Astrocyte of the spinal cord (primary cell): ENCODE results near the gene SFXN3.

ENCODE experiments used
- DNase-seq: peaks from one replicate; pipeline ENCODE4 v3.0.0; 2011; ENCODE audit warnings: low read depth, low spot score
- H3K4me3 ChIP-seq: 2 replicates; pipeline ENCODE4 v1.5.1; 2011; ENCODE audit warnings: low read depth, mild to moderate bottlenecking, low read length, moderate library complexity
- in situ Hi-C: cut with HindIII; loops from 2 replicates; pipeline ENCODE4 v1.10.0; 2017; ENCODE audit warnings: low sequenced_read_pairs
- TF ChIP-seq, protein P1 (sequence below): IDR thresholded peaks from 2 replicates; pipeline ENCODE4 v1.5.1; 2012; ENCODE audit warnings: low read depth, mild to moderate bottlenecking, low read length, inconsistent platforms

Gene SFXN3

DNA sequence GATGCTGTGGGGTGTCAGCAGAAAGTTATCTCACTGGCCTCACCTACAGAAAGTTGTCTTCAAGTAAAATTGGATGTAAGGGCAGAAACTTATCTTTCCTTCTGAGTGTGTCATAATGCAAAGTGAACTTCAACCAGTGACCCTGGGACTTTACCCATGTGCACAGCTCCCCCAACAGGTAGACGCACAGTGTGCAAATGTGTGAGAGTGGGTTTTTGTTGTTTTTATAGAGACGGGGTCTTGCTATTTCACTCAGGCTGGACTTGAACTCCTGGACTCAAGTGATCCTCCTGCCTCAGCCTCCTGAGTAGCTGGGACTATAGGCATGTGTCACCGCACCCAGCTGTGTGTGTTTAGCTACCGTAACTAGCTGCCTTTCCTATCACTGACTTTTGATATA, 24.4 kb downstream of the SFXN3 start:
- in situ Hi-C loops: no loop called here
- TF ChIP-seq, protein P1, sequence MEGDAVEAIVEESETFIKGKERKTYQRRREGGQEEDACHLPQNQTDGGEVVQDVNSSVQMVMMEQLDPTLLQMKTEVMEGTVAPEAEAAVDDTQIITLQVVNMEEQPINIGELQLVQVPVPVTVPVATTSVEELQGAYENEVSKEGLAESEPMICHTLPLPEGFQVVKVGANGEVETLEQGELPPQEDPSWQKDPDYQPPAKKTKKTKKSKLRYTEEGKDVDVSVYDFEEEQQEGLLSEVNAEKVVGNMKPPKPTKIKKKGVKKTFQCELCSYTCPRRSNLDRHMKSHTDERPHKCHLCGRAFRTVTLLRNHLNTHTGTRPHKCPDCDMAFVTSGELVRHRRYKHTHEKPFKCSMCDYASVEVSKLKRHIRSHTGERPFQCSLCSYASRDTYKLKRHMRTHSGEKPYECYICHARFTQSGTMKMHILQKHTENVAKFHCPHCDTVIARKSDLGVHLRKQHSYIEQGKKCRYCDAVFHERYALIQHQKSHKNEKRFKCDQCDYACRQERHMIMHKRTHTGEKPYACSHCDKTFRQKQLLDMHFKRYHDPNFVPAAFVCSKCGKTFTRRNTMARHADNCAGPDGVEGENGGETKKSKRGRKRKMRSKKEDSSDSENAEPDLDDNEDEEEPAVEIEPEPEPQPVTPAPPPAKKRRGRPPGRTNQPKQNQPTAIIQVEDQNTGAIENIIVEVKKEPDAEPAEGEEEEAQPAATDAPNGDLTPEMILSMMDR: peak; percentile 25
- no peak overlapping the region for H3K4me3 ChIP-seq
- DNase-seq: no peak

DNA sequence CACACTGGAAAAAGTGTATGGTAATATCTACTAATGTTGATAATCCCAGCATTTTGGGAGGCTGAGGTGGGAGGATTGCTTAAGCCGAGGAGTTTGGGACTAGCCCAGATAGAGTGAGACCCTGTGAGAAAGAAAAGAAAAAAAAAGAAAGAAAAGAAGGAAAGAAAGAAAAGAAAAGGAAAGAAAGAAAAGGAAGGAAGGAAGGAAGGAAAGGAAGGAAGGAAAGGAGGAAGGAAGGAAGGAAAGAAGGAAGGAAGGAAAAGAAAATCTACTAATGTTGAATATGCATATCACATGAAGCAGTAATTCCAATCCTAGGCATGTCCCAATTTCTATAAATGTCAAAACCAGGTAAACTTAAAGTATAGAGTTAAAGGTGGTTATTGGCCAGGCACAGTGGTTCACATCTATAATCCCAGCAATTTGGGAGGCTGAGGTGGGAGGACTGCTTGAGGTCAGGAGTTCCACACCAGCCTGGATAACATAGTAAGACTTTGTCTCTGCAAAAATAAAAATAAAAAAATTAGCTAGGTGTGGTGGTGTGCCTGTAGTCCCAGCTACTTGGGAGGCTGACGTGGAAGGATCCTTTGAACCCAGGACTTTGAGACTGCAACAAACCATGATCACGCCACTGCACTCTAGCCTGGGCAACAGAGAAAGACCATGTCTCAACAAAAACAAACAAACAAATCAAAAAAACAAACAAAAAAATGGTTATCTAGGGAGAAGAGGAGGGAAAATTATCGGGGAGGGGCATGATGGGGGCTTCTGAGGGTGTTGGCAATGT, 25.5 kb downstream of the SFXN3 start:
- no peak for DNase-seq
- TF ChIP-seq, protein P1: no peak
- in situ Hi-C loops: no loop called here
- no peak overlapping the region for H3K4me3 ChIP-seq

DNA sequence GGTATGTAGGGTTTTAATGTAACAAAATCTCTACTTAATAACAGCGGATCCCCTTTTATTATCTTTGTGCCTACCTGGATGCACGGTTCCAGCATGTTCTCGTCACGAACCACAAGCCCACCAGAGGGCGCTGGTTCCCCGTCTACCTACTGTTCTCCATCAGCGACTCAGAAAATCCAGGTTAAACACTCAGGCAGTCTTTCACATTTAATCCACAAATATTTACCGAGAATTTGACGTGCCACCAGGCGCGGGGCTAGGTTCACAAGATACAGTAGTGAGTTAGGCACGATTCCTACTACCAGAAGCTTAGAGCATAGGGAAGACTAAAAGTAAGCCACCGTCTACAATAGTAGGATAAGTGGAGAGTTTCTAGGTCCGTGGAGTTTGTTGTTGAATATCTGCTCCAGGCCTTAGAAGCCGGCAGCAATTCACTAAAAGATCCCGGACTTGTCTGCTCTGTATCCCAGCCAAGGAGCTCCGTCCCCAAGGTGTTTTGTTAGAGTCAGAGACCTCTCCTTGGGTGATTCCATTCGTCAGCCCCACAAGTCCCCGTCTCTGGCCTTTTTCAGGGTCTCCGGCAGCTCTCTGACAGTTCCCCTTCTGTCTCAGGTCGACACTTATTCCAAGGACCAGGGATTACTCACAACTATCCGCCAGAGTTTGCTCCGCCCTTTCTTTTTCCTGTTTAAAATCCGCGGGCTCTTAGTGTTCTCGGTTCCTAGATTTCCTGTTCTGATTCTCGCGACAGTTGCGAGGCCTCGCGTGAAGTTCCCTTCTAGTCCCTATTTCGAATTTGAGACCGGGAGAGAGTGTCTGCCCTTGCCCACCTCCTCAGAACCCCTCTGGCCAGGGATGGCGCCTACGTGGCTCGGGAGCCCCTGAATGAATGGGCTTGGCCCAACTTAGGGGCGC, 29.3 kb downstream of the SFXN3 start:
- in situ Hi-C loops: no loop called here
- TF ChIP-seq, protein P1: peak; percentile 89
- DNase-seq: peak; percentile 96
- H3K4me3 ChIP-seq: peak overlapping the region; percentile 67

DNA sequence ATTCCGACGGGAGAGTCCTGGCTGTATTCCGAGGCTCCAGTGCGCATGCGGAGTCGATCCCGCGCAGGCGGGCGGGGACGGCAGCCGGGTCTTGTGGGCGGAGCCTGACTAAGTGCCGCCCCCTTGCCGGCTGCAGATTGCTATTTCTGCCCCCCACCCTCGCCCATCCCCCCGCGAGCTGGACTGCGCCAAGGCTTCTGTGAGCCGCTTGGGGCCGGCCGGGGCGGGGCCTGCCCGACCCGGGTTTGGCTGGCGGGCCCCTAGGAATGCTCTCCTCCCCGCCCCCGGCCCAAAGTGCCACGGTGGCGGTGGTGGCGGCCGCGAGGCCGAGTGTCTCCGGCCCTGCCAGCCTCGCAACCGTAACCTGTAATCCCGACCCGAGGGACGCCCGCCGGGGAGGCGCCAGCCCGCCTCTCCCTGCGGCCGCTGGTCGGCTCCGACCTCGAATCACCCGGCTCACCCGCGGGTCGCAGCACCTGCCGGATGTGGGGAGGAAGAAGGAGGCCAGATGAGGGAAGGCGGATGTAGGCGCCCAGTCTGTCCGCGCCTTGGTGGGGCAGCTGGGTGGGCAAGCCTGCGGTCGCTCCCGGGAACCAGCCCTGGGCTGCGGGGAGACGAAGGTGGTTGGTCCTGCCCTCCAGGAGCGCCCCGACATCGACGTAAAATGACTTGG, 30.1 kb downstream of the SFXN3 start:
- TF ChIP-seq, protein P1: no peak
- DNase-seq: peak; percentile 93
- in situ Hi-C loops: no loop called here
- H3K4me3 ChIP-seq: peak overlapping the region; percentile 67

DNA sequence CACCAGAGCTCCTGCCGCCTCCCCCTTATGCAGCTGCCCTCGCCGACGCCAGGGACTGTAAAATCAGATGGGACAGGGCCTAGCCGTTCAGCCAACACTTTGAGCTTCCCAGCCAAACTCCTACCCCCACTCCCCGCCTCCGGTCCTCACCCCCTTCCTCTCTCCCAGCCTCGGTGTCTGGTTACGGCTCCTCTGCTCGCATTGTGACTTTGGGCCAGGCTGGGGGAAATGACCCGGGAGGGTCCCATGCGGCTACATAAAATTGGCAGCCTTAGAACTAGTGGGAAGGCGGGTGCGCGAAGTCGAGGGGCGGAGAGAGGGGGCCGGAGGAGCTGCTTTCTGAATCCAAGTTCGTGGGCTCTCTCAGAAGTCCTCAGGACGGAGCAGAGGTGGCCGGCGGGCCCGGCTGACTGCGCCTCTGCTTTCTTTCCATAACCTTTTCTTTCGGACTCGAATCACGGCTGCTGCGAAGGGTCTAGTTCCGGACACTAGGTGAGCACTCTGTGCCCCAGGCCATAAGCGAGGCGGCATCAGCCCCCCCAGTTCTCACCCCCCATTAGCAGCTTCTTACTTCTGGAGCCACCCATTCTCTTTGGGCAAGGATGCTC, 30.7 kb downstream of the SFXN3 start, which contains the start of gene KAZALD1:
Gene KAZALD1 (plus strand): TSS at position 366 of the 608 bp plus-strand sequence. CDS start 604 bp downstream, outside the sequence.
- TF ChIP-seq, protein P1: no peak
- in situ Hi-C loops: no loop called here
- H3K4me3 ChIP-seq: peak within 1 kb of the TSS; percentile 67
- DNase-seq: peak; percentile 65
